Renal cortex interstitium (tissue), 11 donors: Measurements from ENCODE around the gene CBFB. TPM values are rescaled to one million over a fixed set of nuclear protein-coding genes. Genes with fewer than 3 reads are reported as not detected.
A peak's percentile ranks its signal among the peaks of the same experiment; 100 is the strongest.
"Not testable (repeated sequence)": the region's sequence is repeated elsewhere in the genome, so short reads cannot be mapped to it uniquely, and the experiment has no call there.

Experiments used
- DNase-seq, 11 donors: peaks; one replicate each; pipeline ENCODE4 v3.0.0-alpha.2; 2013; ENCODE audit warnings: low read depth in 9 of 11, low spot score in 4 of 11; ENCODE audit errors: extremely low read depth in 1 of 11
- polyA plus RNA-seq, 3 donors: library from polyadenylated mRNA; unstranded; fragments of 120-200 nt; gene quantifications; one replicate each; pipeline ENCODE4 v1.2.1, GENCODE V29; 2013; ENCODE audit not compliant: insufficient read length in 3 of 3

The CBFB gene
- polyA plus RNA-seq, 3 donors, result 71.7 to 76.4 (median 75.3) TPM

- DNase-seq, result peak in 3 of 11 donors; percentile 37 to 39 (median 38)
Observed at GRCh38 chr16:67029254-67030096, 526 bp downstream of the CBFB start.

GRCh38 chr16:67030221-67030962, 1.4 kb downstream of the CBFB start:
- DNase-seq, result no peak

GRCh38 chr16:67034487-67034886, 5.5 kb downstream of the CBFB start:
- no peak for DNase-seq

GRCh38 chr16:67035364-67035763, 6.4 kb downstream of the CBFB start:
- DNase-seq, result no peak

- no peak for DNase-seq
Observed at GRCh38 chr16:67036323-67036741, 7.4 kb downstream of the CBFB start.

- DNase-seq, result no peak
Observed at GRCh38 chr16:67039260-67040020, 10.5 kb downstream of the CBFB start.

- no peak for DNase-seq
Observed at GRCh38 chr16:67040166-67040565, 11.2 kb downstream of the CBFB start.

GRCh38 chr16:67040906-67041305, 12.0 kb downstream of the CBFB start:
- no peak for DNase-seq

GRCh38 chr16:67041520-67041919, 12.6 kb downstream of the CBFB start:
- not testable (repeated sequence) for DNase-seq

- no peak for DNase-seq
Observed at GRCh38 chr16:67043420-67043819, 14.5 kb downstream of the CBFB start.

- DNase-seq, result no peak
Observed at GRCh38 chr16:67050796-67051195, 21.8 kb downstream of the CBFB start.

- no peak for DNase-seq
Observed at GRCh38 chr16:67052399-67052798, 23.4 kb downstream of the CBFB start.

- DNase-seq, result no peak
Observed at GRCh38 chr16:67053767-67054334, 24.9 kb downstream of the CBFB start.

GRCh38 chr16:67054901-67055300, 26.0 kb downstream of the CBFB start:
- DNase-seq, result no peak

- no peak for DNase-seq
Observed at GRCh38 chr16:67055712-67056487, 27.0 kb downstream of the CBFB start.

- no peak for DNase-seq
Observed at GRCh38 chr16:67063008-67063407, 34.1 kb downstream of the CBFB start.

- DNase-seq, result no peak
Observed at GRCh38 chr16:67068212-67068753, 39.3 kb downstream of the CBFB start.

- DNase-seq, result no peak
Observed at GRCh38 chr16:67071476-67072048, 42.6 kb downstream of the CBFB start.
